K562 (cell line): ENCODE measurements around the gene ST6GALNAC1.

Experiments
- NR4A1 ChIP-seq, 2 experiments: fragments of 250-450 bp in 1 of 2; fragments of 450-650 bp in 1 of 2; sonication (Bioruptor Pico) in 1 of 2; IDR thresholded peaks; 2 replicates each; pipeline versions ENCODE4 v1.4.0 to v1.6.1; 2016 to 2020; ENCODE audit warnings: mild to moderate bottlenecking in 2 of 2, missing compliant biosample characterization in 1 of 2, missing genetic modification characterization in 1 of 2, moderate library complexity in 1 of 2
- POLR2A ChIP-seq: fragments of 450-650 bp; conservative IDR thresholded peaks from 2 replicates; pipeline ENCODE4 v1.6.1; 2016
- ZC3H4 ChIP-seq: sonication (generic); formaldehyde crosslinking; IDR thresholded peaks from 2 replicates; pipeline ENCODE4 v1.9.0; 2021; ENCODE audit warnings: missing genetic modification reagents, borderline replicate concordance
- TF ChIP-seq, protein P1 (sequence below): sonication (generic); formaldehyde crosslinking; IDR thresholded peaks from 2 replicates; pipeline ENCODE4 v1.8.1; 2022; ENCODE audit warnings: missing genetic modification reagents

- TF ChIP-seq NR4A1 (CRISPR knock-in tag; IDR thresholded peaks at IDR 0.05) (no peak), NR4A1 (tag; IDR thresholded peaks at IDR 0.05) (no peak), ZC3H4 (CRISPR knock-in tag) (no peak), POLR2A (no peak)
- TF ChIP-seq, protein P1, sequence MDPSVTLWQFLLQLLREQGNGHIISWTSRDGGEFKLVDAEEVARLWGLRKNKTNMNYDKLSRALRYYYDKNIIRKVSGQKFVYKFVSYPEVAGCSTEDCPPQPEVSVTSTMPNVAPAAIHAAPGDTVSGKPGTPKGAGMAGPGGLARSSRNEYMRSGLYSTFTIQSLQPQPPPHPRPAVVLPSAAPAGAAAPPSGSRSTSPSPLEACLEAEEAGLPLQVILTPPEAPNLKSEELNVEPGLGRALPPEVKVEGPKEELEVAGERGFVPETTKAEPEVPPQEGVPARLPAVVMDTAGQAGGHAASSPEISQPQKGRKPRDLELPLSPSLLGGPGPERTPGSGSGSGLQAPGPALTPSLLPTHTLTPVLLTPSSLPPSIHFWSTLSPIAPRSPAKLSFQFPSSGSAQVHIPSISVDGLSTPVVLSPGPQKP, result no peak
Observed at GRCh38 chr17:76575570-76575969, 68.0 kb downstream of the ST6GALNAC1 start.
